B cell (primary cell): ENCODE data around the gene MRPL52. TPM values are rescaled to one million over a fixed set of nuclear protein-coding genes. Genes with fewer than 3 reads are reported as not detected.

Experiments used
- ATAC-seq: fragments of 200-7000 bp; cut with Tn5 transposase; one replicate; pipeline ENCODE4 v1.10.0; 2021; ENCODE audit warnings: low read depth, mild to moderate bottlenecking, moderate number of reproducible peaks, moderate library complexity
- CTCF ChIA-PET: fragments of 350-600 bp; sonication (Branson Sonifier 250); formaldehyde crosslinking; loops from one replicate; lab custom pipeline; 2021; ENCODE audit warnings: antibody characterized with exemption, inconsistent platforms; lab: Charles Lee
- POLR2A ChIA-PET: fragments of 350-600 bp; sonication (Branson Sonifier 250); formaldehyde crosslinking; loops from one replicate; lab custom pipeline; 2021; ENCODE audit warnings: antibody characterized with exemption; lab: Charles Lee
- DNase-seq: peaks from one replicate; pipeline ENCODE4 v3.0.0; 2013
- H2AFZ ChIP-seq: 2 replicates; pipeline ENCODE4 v1.6.1; 2012; ENCODE audit warnings: mild to moderate bottlenecking, low read depth, low read length; ENCODE audit not compliant: insufficient read depth, poor library complexity, severe bottlenecking
- H3K27ac ChIP-seq, 2 donors: 1 replicate in 1 of 2; 2 replicates in 1 of 2; pipeline ENCODE4 v1.5.1; 2012 to 2013; ENCODE audit warnings: low read length in 2 of 2, mild to moderate bottlenecking in 2 of 2, moderate library complexity in 1 of 2
- H3K27me3 ChIP-seq, 4 experiments: fragments of 200-600 bp in 1 of 4; sonication (generic) in 1 of 4; replicated peaks in 1 of 4; 1 replicate in 2 of 4; 2 replicates in 2 of 4; pipeline versions ENCODE4 v1.6.1 to v1.7.0; 2013 to 2016; ENCODE audit warnings: low read length in 3 of 4, mild to moderate bottlenecking in 2 of 4, mixed read lengths in 1 of 4, moderate library complexity in 1 of 4; ENCODE audit not compliant: insufficient read depth in 4 of 4, control insufficient read depth in 3 of 4; ENCODE audit errors: control extremely low read depth in 1 of 4
- H3K36me3 ChIP-seq, 2 experiments: replicated peaks in 1 of 2; 1 replicate in 1 of 2; 2 replicates in 1 of 2; pipeline versions ENCODE4 v1.6.1 to v1.7.1; 2013; ENCODE audit warnings: low read length in 1 of 2; ENCODE audit not compliant: insufficient read depth in 2 of 2, control insufficient read depth in 1 of 2; ENCODE audit errors: control extremely low read depth in 1 of 2, extremely low read depth in 1 of 2
- H3K4me1 ChIP-seq, 2 donors: fragments of 200-600 bp in 1 of 2; sonication (generic) in 1 of 2; 1 replicate in 1 of 2; 2 replicates in 1 of 2; pipeline versions ENCODE4 v1.5.1 to v1.6.1; 2013 to 2017; ENCODE audit warnings: low read length in 2 of 2; ENCODE audit not compliant: control insufficient read depth in 2 of 2, insufficient read depth in 2 of 2
- H3K4me2 ChIP-seq: replicated peaks from 2 replicates; pipeline ENCODE3; 2012; ENCODE audit warnings: mild to moderate bottlenecking, low read depth, low read length; ENCODE audit not compliant: poor library complexity, severe bottlenecking
- H3K4me3 ChIP-seq, 5 experiments: fragments of 200-600 bp in 1 of 5; sonication (generic) in 1 of 5; 1 replicate in 3 of 5; 2 replicates in 2 of 5; pipeline versions ENCODE4 v1.5.1 to v1.7.0; 2011 to 2016; ENCODE audit warnings: low read length in 4 of 5, mild to moderate bottlenecking in 4 of 5, low read depth in 2 of 5, control low read depth in 1 of 5, moderate library complexity in 1 of 5; ENCODE audit not compliant: insufficient read depth in 1 of 5; ENCODE audit errors: control extremely low read depth in 1 of 5, extremely low read depth in 1 of 5
- H3K79me2 ChIP-seq: fragments of 200-600 bp; sonication (generic); one replicate; pipeline ENCODE4 v1.6.0; 2016; ENCODE audit warnings: low read length; ENCODE audit not compliant: control insufficient read depth, insufficient read depth
- H3K9ac ChIP-seq: fragments of 200-600 bp; sonication (generic); 2 replicates; pipeline ENCODE4 v1.6.1; 2017; ENCODE audit warnings: mild to moderate bottlenecking, low read length, moderate library complexity
- H3K9me3 ChIP-seq, 3 donors: one replicate each; pipeline versions ENCODE4 v1.6.1 to v1.7.1; 2013; ENCODE audit warnings: low read length in 2 of 3; ENCODE audit not compliant: control insufficient read depth in 2 of 3, insufficient read depth in 1 of 3; ENCODE audit errors: control extremely low read depth in 1 of 3
- H4K20me1 ChIP-seq: 2 replicates; pipeline ENCODE4 v1.6.0; 2012; ENCODE audit warnings: mild to moderate bottlenecking, low read length; ENCODE audit not compliant: insufficient read depth, control insufficient read depth, poor library complexity, severe bottlenecking
- H3K27ac Mint-ChIP-seq: one replicate; pipeline ENCODE4 v1.8.0; 2021; ENCODE audit warnings: mixed read lengths
- H3K27me3 Mint-ChIP-seq: one replicate; pipeline ENCODE4 v1.8.0; 2021; ENCODE audit warnings: mixed read lengths
- H3K4me1 Mint-ChIP-seq: one replicate; pipeline ENCODE4 v1.8.0; 2021; ENCODE audit warnings: mixed read lengths
- H3K4me3 Mint-ChIP-seq: one replicate; pipeline ENCODE4 v1.8.0; 2021; ENCODE audit warnings: mixed read lengths
- H3K9me3 Mint-ChIP-seq: one replicate; pipeline ENCODE4 v1.8.0; 2022; ENCODE audit warnings: mixed read lengths; ENCODE audit not compliant: insufficient read depth
- CTCF ChIP-seq: fragments of 200-600 bp; IDR thresholded peaks from one replicate; pipeline ENCODE4 v1.8.0; 2022; ENCODE audit warnings: antibody characterized with exemption, mild to moderate bottlenecking
- EZH2 ChIP-seq: IDR thresholded peaks from 2 replicates; pipeline ENCODE4 v1.6.1; 2012; ENCODE audit warnings: borderline replicate concordance, low read depth, mild to moderate bottlenecking, moderate library complexity, low read length; ENCODE audit not compliant: insufficient read depth, poor library complexity, severe bottlenecking
- WGBS: methylation state at CpG from one replicate; pipeline ENCODE4 v1.1.5; 2013; ENCODE audit warnings: missing lambda C conversion rate; ENCODE audit not compliant: insufficient coverage; 5-methylcytosine and 5-hydroxymethylcytosine counted together
- intact Hi-C: fragments of 100-400 bp; cut with micrococcal nuclease; formaldehyde crosslinking; loops from one replicate; pipeline ENCODE4 v1.10.0; 2022
- polyA plus RNA-seq: library from polyadenylated mRNA; depleted of rRNA; stranded (reverse); fragments of >200 nt; gene quantifications from 2 replicates; pipeline ENCODE4 v1.2.3, GENCODE V29; 2012
- total RNA-seq, 2 donors: library from RNA; stranded (reverse); fragments of 120-200 nt in 1 of 2; gene quantifications; 1 replicate in 1 of 2; 2 replicates in 1 of 2; pipeline versions ENCODE4 v1.2.3 to v1.2.4, GENCODE V29; 2013 to 2022

The MRPL52 gene
- total and polyA plus RNA-seq, 2 donors (not counting 1 experiment from before 2014, with no cell fraction given), result 37.4 to 91.6 TPM

- Histone ChIP-seq H3K27ac (no peak overlapping the region), H2AFZ (no peak overlapping the region), H3K79me2 (peaks cover 14% of the 10 kb centered on the region), H3K9ac (no peak overlapping the region), H3K27me3 (no peaks in the 10 kb centered on the region), H3K4me1 (peaks cover 35 to 49% of the 10 kb centered on the region in 2 donors), H3K36me3 (peaks cover 0 to 8% of the 10 kb centered on the region in 2 experiments), H3K4me2 (no peak overlapping the region), H3K4me3 (no peak overlapping the region), H4K20me1 (no peaks in the 10 kb centered on the region), H3K9me3 (peaks cover 0 to 4% (median 0%) of the 10 kb centered on the region in 3 donors)
- CTCF ChIA-PET, result interaction anchor here (0.8 to 5.7 kb wide), 2 partner anchors 25 to 232 kb away, joined by 3 to 29 read pairs; no protein-coding TSS in a partner anchor
- Mint-ChIP-seq H3K4me3 (no peak overlapping the region), H3K4me1 (peaks cover 81% of the 10 kb centered on the region), H3K9me3 (no peaks in the 10 kb centered on the region), H3K27me3 (no peaks in the 10 kb centered on the region), H3K27ac (no peak overlapping the region)
- DNase-seq, result no peak
- intact Hi-C loops, result no loop called here
- POLR2A ChIA-PET, result no interaction called here
- ATAC-seq, result no peak
- WGBS, result 61% methylated on average over 2 of the region's 2 CpGs
- TF ChIP-seq EZH2 (no peak), CTCF (no peak)
These were observed 31.2 kb upstream of the MRPL52 start for GRCh38 chr14:22798528-22798927.

GRCh38 chr14:22800346-22800745, 29.3 kb upstream of the MRPL52 start:
- H3K27me3 Mint-ChIP-seq, result no peaks in the 10 kb centered on the region
- peaks cover 31 to 48% of the 10 kb centered on the region in 2 donors for H3K4me1 ChIP-seq
- no peaks in the 10 kb centered on the region for H3K9me3 Mint-ChIP-seq
- H3K4me2 ChIP-seq, result no peak overlapping the region
- no peak overlapping the region for H2AFZ ChIP-seq
- no peak for DNase-seq
- H3K36me3 ChIP-seq, result peaks cover 0 to 8% of the 10 kb centered on the region in 2 experiments
- peaks cover 84% of the 10 kb centered on the region for H3K4me1 Mint-ChIP-seq
- peaks cover 0 to 4% (median 0%) of the 10 kb centered on the region in 3 donors for H3K9me3 ChIP-seq
- no peaks in the 10 kb centered on the region for H4K20me1 ChIP-seq
- no peak overlapping the region for H3K27ac ChIP-seq
- TF ChIP-seq CTCF (no peak), EZH2 (no peak)
- no peak overlapping the region for H3K27ac Mint-ChIP-seq
- H3K79me2 ChIP-seq, result peaks cover 14% of the 10 kb centered on the region
- no peak overlapping the region for H3K9ac ChIP-seq
- H3K4me3 ChIP-seq, result no peak overlapping the region
- ChIA-PET CTCF (interaction anchor here (0.6 to 14.9 kb wide), 4 partner anchors 21 to 230 kb away, joined by 3 to 129 read pairs (median 4); no protein-coding TSS in a partner anchor), POLR2A (interaction anchor here (0.5 to 1.3 kb wide), 2 partner anchors 9 to 53 kb away, joined by 4 to 7 read pairs; no protein-coding TSS in a partner anchor)
- intact Hi-C loops, result no loop called here
- no peaks in the 10 kb centered on the region for H3K27me3 ChIP-seq
- ATAC-seq, result no peak
- WGBS, result 97% methylated on average over 9 of the region's 10 CpGs
- H3K4me3 Mint-ChIP-seq, result no peak overlapping the region
